Osteoblast (primary cell): Measurements from ENCODE around the gene SCGB2A2. TPM values are rescaled to one million over a fixed set of nuclear protein-coding genes. Genes with fewer than 3 reads are reported as not detected.

Experiments used
- DNase-seq: peaks from one replicate; pipeline ENCODE4 v3.0.0; 2011; ENCODE audit warnings: low spot score, mixed read lengths; ENCODE audit not compliant: insufficient read length; ENCODE audit errors: missing footprints
- H2AFZ ChIP-seq: 2 replicates; pipeline ENCODE4 v1.6.0; 2011; ENCODE audit warnings: mild to moderate bottlenecking, low read length
- H3K27ac ChIP-seq: 2 replicates; pipeline ENCODE4 v1.5.1; 2011; ENCODE audit warnings: mild to moderate bottlenecking, low read depth, low read length, moderate library complexity
- H3K27me3 ChIP-seq: 2 replicates; pipeline ENCODE4 v1.6.0; 2012; ENCODE audit warnings: mild to moderate bottlenecking, control low read depth, inconsistent platforms, low read length, moderate library complexity; ENCODE audit not compliant: insufficient read depth
- H3K36me3 ChIP-seq: 2 replicates; pipeline ENCODE4 v1.5.1; 2011; ENCODE audit warnings: mild to moderate bottlenecking, low read length, control low read depth, moderate library complexity; ENCODE audit not compliant: insufficient read depth
- H3K4me1 ChIP-seq: 2 replicates; pipeline ENCODE4 v1.5.1; 2011; ENCODE audit warnings: mild to moderate bottlenecking, low read length, control low read depth, moderate library complexity; ENCODE audit not compliant: insufficient read depth
- H3K4me2 ChIP-seq: 2 replicates; pipeline ENCODE4 v1.6.0; 2011; ENCODE audit warnings: mild to moderate bottlenecking, low read length; ENCODE audit not compliant: insufficient read depth
- H3K4me3 ChIP-seq: fragments of 200-600 bp; sonication (generic); 3 replicates; pipeline ENCODE4 v1.5.1; 2012; ENCODE audit warnings: mild to moderate bottlenecking, low read length, inconsistent platforms; ENCODE audit not compliant: insufficient read depth
- H3K79me2 ChIP-seq: 2 replicates; pipeline ENCODE4 v1.6.0; 2012; ENCODE audit warnings: mild to moderate bottlenecking, low read length, control low read depth, inconsistent platforms; ENCODE audit not compliant: insufficient read depth
- H3K9me3 ChIP-seq: 2 replicates; pipeline ENCODE4 v1.5.1; 2011; ENCODE audit warnings: low read depth, low read length, control low read depth
- H4K20me1 ChIP-seq: 2 replicates; pipeline ENCODE4 v1.6.0; 2012; ENCODE audit warnings: mild to moderate bottlenecking, low read length, control low read depth; ENCODE audit not compliant: insufficient read depth
- CTCF ChIP-seq: IDR thresholded peaks from 2 replicates; pipeline ENCODE4 v1.5.1; 2011; ENCODE audit warnings: mild to moderate bottlenecking, low read depth, low read length, moderate library complexity; ENCODE audit errors: extremely low read depth
- total RNA-seq: library from RNA; depleted of rRNA; stranded (reverse); fragments of >200 nt; gene quantifications from 2 replicates; pipeline ENCODE4 v1.2.3, GENCODE V29; 2012

SCGB2A2 gene
- total RNA-seq, 1 donor = not detected

GRCh38 chr11:62267050-62267449, 2.9 kb upstream of the SCGB2A2 start:
- no peaks in the 10 kb centered on the region for H3K9me3 ChIP-seq
- no peak for TF ChIP-seq CTCF
- no peak overlapping the region for H3K27ac ChIP-seq
- no peaks in the 10 kb centered on the region for H3K36me3 ChIP-seq
- DNase-seq = no peak
- no peak overlapping the region for H2AFZ ChIP-seq
- H3K4me3 ChIP-seq = no peak overlapping the region
- H3K79me2 ChIP-seq = no peaks in the 10 kb centered on the region
- peaks cover 13% of the 10 kb centered on the region for H3K4me1 ChIP-seq
- no peaks in the 10 kb centered on the region for H4K20me1 ChIP-seq
- peaks cover 5% of the 10 kb centered on the region for H3K27me3 ChIP-seq
- H3K4me2 ChIP-seq = peak overlapping the region; percentile 58

GRCh38 chr11:62267576-62267975, 2.4 kb upstream of the SCGB2A2 start:
- peaks cover 5% of the 10 kb centered on the region for H3K27me3 ChIP-seq
- TF ChIP-seq CTCF = no peak
- H3K9me3 ChIP-seq = no peaks in the 10 kb centered on the region
- H3K79me2 ChIP-seq = no peaks in the 10 kb centered on the region
- H3K4me2 ChIP-seq = no peak overlapping the region
- H3K4me3 ChIP-seq = no peak overlapping the region
- no peak for DNase-seq
- peaks cover 13% of the 10 kb centered on the region for H3K4me1 ChIP-seq
- H2AFZ ChIP-seq = no peak overlapping the region
- H4K20me1 ChIP-seq = no peaks in the 10 kb centered on the region
- no peaks in the 10 kb centered on the region for H3K36me3 ChIP-seq
- H3K27ac ChIP-seq = no peak overlapping the region

GRCh38 chr11:62273284-62273683, 3.3 kb downstream of the SCGB2A2 start:
- no peaks in the 10 kb centered on the region for H3K9me3 ChIP-seq

GRCh38 chr11:62273789-62274275, 3.9 kb downstream of the SCGB2A2 start:
- TF ChIP-seq CTCF = no peak
- no peaks in the 10 kb centered on the region for H3K9me3 ChIP-seq
- no peaks in the 10 kb centered on the region for H4K20me1 ChIP-seq
- no peak overlapping the region for H3K4me3 ChIP-seq
- H3K36me3 ChIP-seq = no peaks in the 10 kb centered on the region
- peaks cover 9% of the 10 kb centered on the region for H3K27me3 ChIP-seq
- no peak for DNase-seq
- no peak overlapping the region for H2AFZ ChIP-seq
- no peak overlapping the region for H3K4me2 ChIP-seq
- H3K27ac ChIP-seq = no peak overlapping the region
- H3K4me1 ChIP-seq = no peaks in the 10 kb centered on the region
- no peaks in the 10 kb centered on the region for H3K79me2 ChIP-seq

More at GRCh38 chr11:62273284-62273683, 3.3 kb downstream of the SCGB2A2 start:
- Histone ChIP-seq H3K4me1 (no peaks in the 10 kb centered on the region), H3K4me2 (no peak overlapping the region), H2AFZ (no peak overlapping the region), H3K4me3 (no peak overlapping the region), H3K36me3 (no peaks in the 10 kb centered on the region), H3K27ac (no peak overlapping the region), H4K20me1 (no peaks in the 10 kb centered on the region), H3K27me3 (peaks cover 9% of the 10 kb centered on the region), H3K79me2 (no peaks in the 10 kb centered on the region)
- DNase-seq = no peak
- TF ChIP-seq CTCF = no peak
